Upper lobe of left lung (tissue), 6 donors: ENCODE measurements around the gene SLC51B. TPM values are rescaled to one million over a fixed set of nuclear protein-coding genes. Genes with fewer than 3 reads are reported as not detected.
"Not testable (repeated sequence)": the region's sequence is repeated elsewhere in the genome, so short reads cannot be mapped to it uniquely, and the experiment has no call there.

Experiments used
- ATAC-seq, 2 donors: fragments of 200-7000 bp; cut with Tn5 transposase; one replicate each; pipeline ENCODE4 v1.9.1; 2022; ENCODE audit warnings: mild to moderate bottlenecking in 2 of 2, moderate library complexity in 2 of 2; ENCODE audit not compliant: low FRiP score in 2 of 2
- DNase-seq, 2 donors: peaks; one replicate each; pipeline ENCODE4 v3.0.0-alpha.2; 2019 to 2020
- H3K27ac ChIP-seq, 4 donors: fragments of 200-600 bp; sonication (generic); one replicate each; pipeline ENCODE4 v1.5.1; 2016 to 2019
- H3K27me3 ChIP-seq, 4 donors: fragments of 200-600 bp; sonication (generic); one replicate each; pipeline ENCODE4 v1.5.1; 2017 to 2019
- H3K36me3 ChIP-seq, 4 donors: fragments of 200-600 bp; sonication (generic); one replicate each; pipeline ENCODE4 v1.5.1; 2016 to 2019
- H3K4me1 ChIP-seq, 4 donors: fragments of 200-600 bp; sonication (generic); one replicate each; pipeline ENCODE4 v1.5.1; 2018 to 2019
- H3K4me3 ChIP-seq, 4 donors: fragments of 200-600 bp; sonication (generic); one replicate each; pipeline ENCODE4 v1.5.1; 2017 to 2019; ENCODE audit warnings: mild to moderate bottlenecking in 2 of 4, moderate library complexity in 1 of 4
- H3K9me3 ChIP-seq, 4 donors: fragments of 200-600 bp; sonication (generic); one replicate each; pipeline ENCODE4 v1.5.1; 2018 to 2019
- EP300 ChIP-seq, 4 donors: sonication (generic); formaldehyde crosslinking; IDR thresholded peaks; one replicate each; pipeline ENCODE4 v1.5.1; 2017; ENCODE audit warnings: antibody characterized with exemption in 4 of 4, control low read depth in 2 of 4
- POLR2A ChIP-seq, 4 donors: fragments of 450-650 bp; IDR thresholded peaks; one replicate each; pipeline ENCODE4 v1.5.1; 2016 to 2017; ENCODE audit warnings: antibody characterized with exemption in 4 of 4, mild to moderate bottlenecking in 2 of 4
- POLR2AphosphoS5 ChIP-seq, 2 donors: sonication (generic); formaldehyde crosslinking; IDR thresholded peaks; one replicate each; pipeline ENCODE4 v1.5.1; 2017; ENCODE audit warnings: antibody characterized with exemption in 2 of 2
- WGBS, 2 donors: methylation state at CpG; one replicate each; pipeline ENCODE4 v1.1.5; 2017 to 2018; 5-methylcytosine and 5-hydroxymethylcytosine counted together
- total RNA-seq, 6 donors: library from RNA; depleted of rRNA in 4 of 6; stranded (reverse); fragments of >200 nt in 4 of 6; gene quantifications; one replicate each; pipeline versions ENCODE4 v1.1.0 to v1.2.1, GENCODE V29; 2016 to 2021
- TF ChIP-seq, protein P1 (sequence below), 6 experiments: fragments of 450-650 bp in 4 of 6; fragments of 200-600 bp in 2 of 6; sonication (generic) in 2 of 6; IDR thresholded peaks; one replicate each; pipeline ENCODE4 v1.5.1; 2016 to 2019; ENCODE audit warnings: antibody characterized with exemption in 6 of 6
- donor health status: DM: no; HTN: no; CAD: no; lungs with moderate emphysema.
- donor health status: DM: no; HTN: yes; CAD: no; lungs with severe emphysema.

The SLC51B gene
- total RNA-seq, 6 donors from 2014 or later, result 0.69 to 6.6 (median 4.4) TPM; not detected in 2

- no peak for ATAC-seq
- H3K27ac ChIP-seq, result no peak overlapping the region
- WGBS, 2 donors, result 60 to 73% methylated on average over 2 of the region's 2 CpGs
- peaks cover 0 to 8% (median 2%) of the 10 kb centered on the region in 4 donors for H3K9me3 ChIP-seq
- no peak overlapping the region for H3K4me3 ChIP-seq
- peaks cover 0 to 31% (median 7%) of the 10 kb centered on the region in 4 donors for H3K36me3 ChIP-seq
- no peak for DNase-seq
- H3K27me3 ChIP-seq, result no peaks in the 10 kb centered on the region
- H3K4me1 ChIP-seq, result no peaks in the 10 kb centered on the region
- TF ChIP-seq POLR2AphosphoS5 (IDR thresholded peaks at IDR 0.05) (no peak), POLR2A (IDR thresholded peaks at IDR 0.05) (no peak), EP300 (IDR thresholded peaks at IDR 0.05) (no peak)
- TF ChIP-seq, protein P1, sequence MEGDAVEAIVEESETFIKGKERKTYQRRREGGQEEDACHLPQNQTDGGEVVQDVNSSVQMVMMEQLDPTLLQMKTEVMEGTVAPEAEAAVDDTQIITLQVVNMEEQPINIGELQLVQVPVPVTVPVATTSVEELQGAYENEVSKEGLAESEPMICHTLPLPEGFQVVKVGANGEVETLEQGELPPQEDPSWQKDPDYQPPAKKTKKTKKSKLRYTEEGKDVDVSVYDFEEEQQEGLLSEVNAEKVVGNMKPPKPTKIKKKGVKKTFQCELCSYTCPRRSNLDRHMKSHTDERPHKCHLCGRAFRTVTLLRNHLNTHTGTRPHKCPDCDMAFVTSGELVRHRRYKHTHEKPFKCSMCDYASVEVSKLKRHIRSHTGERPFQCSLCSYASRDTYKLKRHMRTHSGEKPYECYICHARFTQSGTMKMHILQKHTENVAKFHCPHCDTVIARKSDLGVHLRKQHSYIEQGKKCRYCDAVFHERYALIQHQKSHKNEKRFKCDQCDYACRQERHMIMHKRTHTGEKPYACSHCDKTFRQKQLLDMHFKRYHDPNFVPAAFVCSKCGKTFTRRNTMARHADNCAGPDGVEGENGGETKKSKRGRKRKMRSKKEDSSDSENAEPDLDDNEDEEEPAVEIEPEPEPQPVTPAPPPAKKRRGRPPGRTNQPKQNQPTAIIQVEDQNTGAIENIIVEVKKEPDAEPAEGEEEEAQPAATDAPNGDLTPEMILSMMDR (IDR thresholded peaks at IDR 0.05), result peak in 1 of 6 experiments; percentile 7
These were observed 36.2 kb upstream of the SLC51B start for GRCh38 chr15:65008983-65009382.

- H3K4me1 ChIP-seq, H3K9me3 ChIP-seq, H3K27me3 ChIP-seq, DNase-seq, H3K27ac ChIP-seq, ATAC-seq, H3K4me3 ChIP-seq: not testable (repeated sequence)
- WGBS, 2 donors, result 88 to 91% methylated on average over 4 of the region's 4 CpGs
- peaks cover 0 to 46% (median 25%) of the 10 kb centered on the region in 4 donors for H3K36me3 ChIP-seq
These were observed 34.0 kb upstream of the SLC51B start for GRCh38 chr15:65011198-65011597.

DNA sequence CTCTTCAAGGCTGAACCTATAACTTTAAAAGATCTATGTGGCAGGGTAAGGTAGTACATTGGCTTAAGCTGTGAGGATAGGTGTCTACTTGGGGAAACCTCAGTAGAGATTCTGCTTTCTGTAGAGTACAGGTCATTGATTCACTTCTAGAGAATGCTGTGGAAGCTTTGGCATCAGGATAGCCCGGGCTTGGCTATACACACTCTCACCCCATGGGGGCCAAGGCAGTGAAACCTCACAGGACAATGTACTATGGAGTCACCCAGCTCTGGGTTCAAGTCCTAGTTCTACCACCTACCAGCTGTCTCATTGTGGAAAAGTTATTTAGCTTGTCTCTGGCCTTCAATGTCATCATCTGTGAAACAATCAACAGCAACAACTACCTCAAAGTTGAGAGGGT, 24.8 kb upstream of the SLC51B start:
- Histone ChIP-seq H3K4me3 (no peak overlapping the region), H3K27me3 (no peaks in the 10 kb centered on the region), H3K27ac (no peak overlapping the region), H3K36me3 (peaks cover 25 to 86% (median 36%) of the 10 kb centered on the region in 4 donors), H3K4me1 (no peaks in the 10 kb centered on the region), H3K9me3 (no peaks in the 10 kb centered on the region)
- TF ChIP-seq, protein P1 (IDR thresholded peaks at IDR 0.05), result no peak
- TF ChIP-seq POLR2AphosphoS5 (IDR thresholded peaks at IDR 0.05) (no peak), EP300 (IDR thresholded peaks at IDR 0.05) (no peak), POLR2A (IDR thresholded peaks at IDR 0.05) (no peak)
- WGBS, 2 donors, result 100% methylated on average over 1 of the region's 1 CpG
- no peak for DNase-seq
- ATAC-seq, result no peak

DNA sequence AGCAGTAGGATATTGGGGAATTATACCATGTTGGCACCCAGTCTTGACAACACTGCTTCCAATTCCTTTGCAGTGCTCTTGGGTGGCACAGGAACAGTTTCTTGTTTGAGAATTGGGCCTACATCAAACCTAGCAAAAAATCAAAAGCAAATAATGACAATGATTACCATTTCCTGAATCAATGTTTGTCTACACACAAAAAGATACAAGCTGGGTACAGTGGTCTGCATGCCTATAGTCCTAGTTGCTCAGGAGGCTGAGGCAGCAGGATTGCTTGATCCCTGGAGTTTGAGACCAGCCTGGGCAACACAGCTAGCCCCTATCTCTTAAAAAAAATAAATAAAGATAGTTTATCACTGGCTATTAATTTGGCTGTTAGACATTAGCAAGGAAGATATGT, 23.7 kb upstream of the SLC51B start:
- no peak for TF ChIP-seq POLR2AphosphoS5 (IDR thresholded peaks at IDR 0.05)
- TF ChIP-seq, protein P1 (IDR thresholded peaks at IDR 0.05), result no peak
- TF ChIP-seq POLR2A (IDR thresholded peaks at IDR 0.05), result no peak
- no peak for TF ChIP-seq EP300 (IDR thresholded peaks at IDR 0.05)

GRCh38 chr15:65026756-65027155, 18.4 kb upstream of the SLC51B start:
- WGBS, 2 donors, result 88 to 93% methylated on average over 6 of the region's 6 CpGs
- ATAC-seq (no peak), DNase-seq (no peak)
- H3K36me3 ChIP-seq, result peaks cover 5 to 38% (median 11%) of the 10 kb centered on the region in 4 donors
- no peak for TF ChIP-seq POLR2A (IDR thresholded peaks at IDR 0.05)
- TF ChIP-seq POLR2AphosphoS5 (IDR thresholded peaks at IDR 0.05), result no peak
- TF ChIP-seq, protein P1 (IDR thresholded peaks at IDR 0.05), result no peak
- TF ChIP-seq EP300 (IDR thresholded peaks at IDR 0.05), result no peak
- H3K9me3 ChIP-seq, result no peaks in the 10 kb centered on the region
- no peak overlapping the region for H3K27ac ChIP-seq
- H3K4me3 ChIP-seq, result no peak overlapping the region
- H3K4me1 ChIP-seq, result peaks cover 13 to 19% (median 17%) of the 10 kb centered on the region in 4 donors
- H3K27me3 ChIP-seq, result no peaks in the 10 kb centered on the region

More for the DNA sequence above, 23.7 kb upstream of the SLC51B start:
- Histone ChIP-seq H3K4me3 (no peak overlapping the region), H3K9me3 (no peaks in the 10 kb centered on the region), H3K4me1 (no peaks in the 10 kb centered on the region), H3K27ac (no peak overlapping the region), H3K27me3 (no peaks in the 10 kb centered on the region), H3K36me3 (peaks cover 22 to 84% (median 35%) of the 10 kb centered on the region in 4 donors)
- DNase-seq (no peak), ATAC-seq (no peak)
